ENCODE data around the gene MEIG1.

DNA sequence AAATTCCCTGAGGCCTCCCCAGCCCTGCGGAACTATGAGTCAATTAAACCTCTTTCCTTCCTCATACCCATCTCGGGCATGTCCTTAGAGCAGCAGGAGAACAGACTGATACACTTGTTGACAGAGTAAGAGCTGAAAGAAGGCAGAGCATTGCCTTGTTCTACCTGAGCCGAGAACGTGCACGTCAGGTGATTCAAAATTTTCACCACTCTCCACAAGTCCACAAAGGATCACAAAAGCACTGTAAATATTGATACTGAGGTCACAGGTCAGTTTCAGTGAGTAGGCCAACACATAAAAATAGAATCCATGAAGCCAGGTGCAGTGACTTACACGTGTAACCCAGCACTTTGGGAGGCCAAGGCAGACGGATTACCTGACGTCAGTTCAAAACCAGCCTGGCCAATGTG is 33.1 kb upstream of the MEIG1 start:
- no peak for TF ChIP-seq EZH2 (IDR thresholded peaks at IDR 0.05; ENCODE audit: insufficient read depth, low read length)
- no peak for TF ChIP-seq CTCF (IDR thresholded peaks at IDR 0.05; ENCODE audit: insufficient read depth, low read depth, low read length)
